Keratinocyte (primary cell): Measurements from ENCODE around the gene MED27. TPM values are rescaled to one million over a fixed set of nuclear protein-coding genes. Genes with fewer than 3 reads are reported as not detected.

Experiments
- DNase-seq: peaks from one replicate; pipeline ENCODE4 v3.0.0-alpha.2; 2011; ENCODE audit warnings: low read depth, missing footprints, low spot score
- FAIRE-seq: peaks from 2 replicates; lab custom pipeline; 2011; peaks lifted over from hg19 to GRCh38; lab: Jason Lieb, UNC
- H2AFZ ChIP-seq: 2 replicates; pipeline ENCODE4 v1.6.0; 2012; ENCODE audit warnings: low read length, control low read depth, inconsistent platforms; ENCODE audit not compliant: control insufficient read depth
- H3K27ac ChIP-seq: 2 replicates; pipeline ENCODE4 v1.5.1; 2011; ENCODE audit warnings: low read length; ENCODE audit not compliant: control insufficient read depth, insufficient read depth
- H3K27me3 ChIP-seq: 3 replicates; pipeline ENCODE4 v1.6.0; 2011; ENCODE audit warnings: low read length; ENCODE audit not compliant: control insufficient read depth, insufficient read depth; ENCODE audit errors: extremely low read depth
- H3K36me3 ChIP-seq, 2 experiments: 2 replicates in 1 of 2; 3 replicates in 1 of 2; pipeline ENCODE4 v1.5.1; 2011; ENCODE audit warnings: low read length in 2 of 2, mild to moderate bottlenecking in 1 of 2; ENCODE audit not compliant: control insufficient read depth in 2 of 2, insufficient read depth in 2 of 2; ENCODE audit errors: extremely low read depth in 1 of 2
- H3K4me1 ChIP-seq: 3 replicates; pipeline ENCODE4 v1.5.1; 2011; ENCODE audit warnings: low read length; ENCODE audit not compliant: control insufficient read depth, insufficient read depth; ENCODE audit errors: extremely low read depth
- H3K4me2 ChIP-seq: 3 replicates; pipeline ENCODE4 v1.6.0; 2011; ENCODE audit warnings: low read depth, low read length; ENCODE audit not compliant: control insufficient read depth, insufficient read depth; ENCODE audit errors: extremely low read depth
- H3K4me3 ChIP-seq, 3 experiments: fragments of 200-600 bp in 1 of 3; sonication (generic) in 1 of 3; 2 replicates in 2 of 3; 3 replicates in 1 of 3; pipeline ENCODE4 v1.5.1; 2011 to 2016; ENCODE audit warnings: low read length in 3 of 3, mild to moderate bottlenecking in 3 of 3, control low read depth in 2 of 3, inconsistent platforms in 1 of 3, low read depth in 1 of 3, mixed read lengths in 1 of 3, mixed run types in 1 of 3, moderate library complexity in 1 of 3; ENCODE audit not compliant: control insufficient read depth in 2 of 3, insufficient read depth in 2 of 3; ENCODE audit errors: extremely low read depth in 1 of 3
- H3K79me2 ChIP-seq: 2 replicates; pipeline ENCODE4 v1.6.0; 2012; ENCODE audit warnings: low read length; ENCODE audit not compliant: control insufficient read depth, insufficient read depth
- H3K9ac ChIP-seq: 3 replicates; pipeline ENCODE4 v1.6.0; 2011; ENCODE audit warnings: low read length; ENCODE audit not compliant: control insufficient read depth, insufficient read depth; ENCODE audit errors: extremely low read depth
- H3K9me1 ChIP-seq: 3 replicates; pipeline ENCODE4 v1.6.0; 2011; ENCODE audit warnings: low read length; ENCODE audit not compliant: control insufficient read depth, insufficient read depth; ENCODE audit errors: extremely low read depth
- H3K9me3 ChIP-seq: 2 replicates; pipeline ENCODE4 v1.5.1; 2012; ENCODE audit warnings: low read depth, low read length; ENCODE audit not compliant: control insufficient read depth
- H4K20me1 ChIP-seq: 3 replicates; pipeline ENCODE4 v1.6.0; 2011; ENCODE audit warnings: low read length; ENCODE audit not compliant: control insufficient read depth, insufficient read depth; ENCODE audit errors: extremely low read depth
- EZH2 ChIP-seq: IDR thresholded peaks from one replicate; pipeline ENCODE4 v1.6.1; 2012; ENCODE audit warnings: inconsistent platforms, mild to moderate bottlenecking, low read length, moderate library complexity
- dilution Hi-C: fragments of 300-500 bp; cut with MboI; formaldehyde crosslinking; loops from one replicate; pipeline ENCODE4 v1.7.0; 2020; ENCODE audit warnings: low sequenced_read_pairs; ENCODE audit not compliant: extremely low pct_ligation_motif_present
- polyA plus RNA-seq, 5 experiments: library from polyadenylated mRNA; depleted of rRNA in 3 of 5; stranded (reverse) in 3 of 5; stranded (forward) in 1 of 5; unstranded in 1 of 5; fragments of >200 nt; gene quantifications; 1 replicate in 1 of 5; 2 replicates in 3 of 5; 3 replicates in 1 of 5; pipeline versions ENCODE4 v1.2.1 to v1.2.3, GENCODE V29; 2011 to 2012; ENCODE audit warnings: missing spikeins in 2 of 5, low read depth in 1 of 5, low replicate concordance in 1 of 5
- TF ChIP-seq, protein P1 (sequence below), 3 experiments: IDR thresholded peaks in 1 of 3; conservative IDR thresholded peaks in 1 of 3; optimal IDR thresholded peaks in 1 of 3; 2 replicates in 2 of 3; 3 replicates in 1 of 3; pipeline versions ENCODE3 to v1.5.1; 2011; ENCODE audit warnings: low read length in 3 of 3, mild to moderate bottlenecking in 3 of 3, moderate library complexity in 2 of 3, control low read depth in 1 of 3, inconsistent platforms in 1 of 3; ENCODE audit not compliant: insufficient read depth in 2 of 3; ENCODE audit errors: extremely low read depth in 1 of 3

MED27 gene
- polyA plus RNA-seq, 1 donor (not counting 4 experiments of a cell fraction or from before 2014, with no cell fraction given): 39.0 TPM

- no peak overlapping the region for H3K4me3 ChIP-seq
- H3K4me2 ChIP-seq: no peak overlapping the region
- H3K9me1 ChIP-seq: no peaks in the 10 kb centered on the region
- H3K27ac ChIP-seq: no peak overlapping the region
- no peak for TF ChIP-seq EZH2
- TF ChIP-seq, protein P1, sequence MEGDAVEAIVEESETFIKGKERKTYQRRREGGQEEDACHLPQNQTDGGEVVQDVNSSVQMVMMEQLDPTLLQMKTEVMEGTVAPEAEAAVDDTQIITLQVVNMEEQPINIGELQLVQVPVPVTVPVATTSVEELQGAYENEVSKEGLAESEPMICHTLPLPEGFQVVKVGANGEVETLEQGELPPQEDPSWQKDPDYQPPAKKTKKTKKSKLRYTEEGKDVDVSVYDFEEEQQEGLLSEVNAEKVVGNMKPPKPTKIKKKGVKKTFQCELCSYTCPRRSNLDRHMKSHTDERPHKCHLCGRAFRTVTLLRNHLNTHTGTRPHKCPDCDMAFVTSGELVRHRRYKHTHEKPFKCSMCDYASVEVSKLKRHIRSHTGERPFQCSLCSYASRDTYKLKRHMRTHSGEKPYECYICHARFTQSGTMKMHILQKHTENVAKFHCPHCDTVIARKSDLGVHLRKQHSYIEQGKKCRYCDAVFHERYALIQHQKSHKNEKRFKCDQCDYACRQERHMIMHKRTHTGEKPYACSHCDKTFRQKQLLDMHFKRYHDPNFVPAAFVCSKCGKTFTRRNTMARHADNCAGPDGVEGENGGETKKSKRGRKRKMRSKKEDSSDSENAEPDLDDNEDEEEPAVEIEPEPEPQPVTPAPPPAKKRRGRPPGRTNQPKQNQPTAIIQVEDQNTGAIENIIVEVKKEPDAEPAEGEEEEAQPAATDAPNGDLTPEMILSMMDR (optimal IDR thresholded peaks at IDR 0.05 in 1 of 3, IDR thresholded peaks at IDR 0.05 in 1 of 3, conservative IDR thresholded peaks at IDR 0.05 in 1 of 3; ENCODE audit: extremely low read depth in 1 of 3, insufficient read depth in 2 of 3, low read length in 3 of 3): no peak
- peaks cover 5% of the 10 kb centered on the region for H3K79me2 ChIP-seq
- no peaks in the 10 kb centered on the region for H4K20me1 ChIP-seq
- peaks cover 2 to 11% of the 10 kb centered on the region in 2 experiments for H3K36me3 ChIP-seq
- FAIRE-seq: no peak
- dilution Hi-C loops: no loop called here
- no peak for DNase-seq
- H3K27me3 ChIP-seq: no peaks in the 10 kb centered on the region
- H3K4me1 ChIP-seq: peaks cover 25% of the 10 kb centered on the region
- no peak overlapping the region for H2AFZ ChIP-seq
- H3K9me3 ChIP-seq: no peaks in the 10 kb centered on the region
- no peak overlapping the region for H3K9ac ChIP-seq
Measured at GRCh38 chr9:132012704-132013357, 66.8 kb downstream of the MED27 start.

DNA sequence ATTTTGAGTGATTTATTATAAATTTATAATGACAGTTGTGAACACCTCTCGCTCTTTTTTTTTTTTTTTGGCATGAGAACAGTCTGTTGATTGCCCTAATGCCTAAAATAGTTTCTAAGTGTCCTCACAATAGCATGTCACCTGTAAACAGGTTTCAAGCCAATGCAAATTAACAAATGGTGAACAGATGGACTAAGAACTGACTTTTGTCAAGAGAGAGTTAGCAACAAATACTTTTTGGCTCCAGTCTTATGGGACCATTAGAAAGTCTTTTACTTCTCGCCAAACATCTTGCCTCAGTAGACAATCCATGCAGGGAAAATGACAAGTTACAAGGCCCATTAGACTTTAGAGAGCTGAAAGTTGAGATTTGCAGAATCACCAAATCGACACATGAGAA is 67.8 kb downstream of the MED27 start:
- no peaks in the 10 kb centered on the region for H4K20me1 ChIP-seq
- FAIRE-seq: no peak
- no peak overlapping the region for H3K9ac ChIP-seq

More for the DNA sequence above, 67.8 kb downstream of the MED27 start:
- H3K4me1 ChIP-seq: peaks cover 34% of the 10 kb centered on the region
- TF ChIP-seq, protein P1 (optimal IDR thresholded peaks at IDR 0.05 in 1 of 3, IDR thresholded peaks at IDR 0.05 in 1 of 3, conservative IDR thresholded peaks at IDR 0.05 in 1 of 3; ENCODE audit: extremely low read depth in 1 of 3, insufficient read depth in 2 of 3, low read length in 3 of 3): no peak
- no peak for TF ChIP-seq EZH2
- peaks cover 5% of the 10 kb centered on the region for H3K79me2 ChIP-seq
- H3K4me3 ChIP-seq: no peak overlapping the region
- no peaks in the 10 kb centered on the region for H3K9me1 ChIP-seq
- no peaks in the 10 kb centered on the region for H3K9me3 ChIP-seq
- H3K27me3 ChIP-seq: no peaks in the 10 kb centered on the region
- H3K36me3 ChIP-seq: peaks cover 2 to 11% of the 10 kb centered on the region in 2 experiments
- dilution Hi-C loops: no loop called here
- no peak overlapping the region for H3K27ac ChIP-seq
- no peak for DNase-seq
- no peak overlapping the region for H3K4me2 ChIP-seq
- no peak overlapping the region for H2AFZ ChIP-seq
